Heart right ventricle (tissue), 16 donors: Measurements from ENCODE around the gene TLE1. TPM values are rescaled to one million over a fixed set of nuclear protein-coding genes. Genes with fewer than 3 reads are reported as not detected.

Experiments used
- ATAC-seq, 8 donors: fragments of 200-7000 bp; cut with Tn5 transposase; one replicate each; pipeline ENCODE4 v1.9.1; 2020; ENCODE audit warnings: mild to moderate bottlenecking in 8 of 8, moderate library complexity in 8 of 8, moderate number of reproducible peaks in 1 of 8
- DNase-seq, 2 donors: peaks; one replicate each; pipeline ENCODE4 v3.0.0-alpha.2; 2020
- H3K27ac ChIP-seq, 10 donors: fragments of 200-600 bp; sonication (generic) in 2 of 10; one replicate each; pipeline versions ENCODE4 v1.5.0 to v1.8.0; 2020 to 2022; ENCODE audit warnings: mild to moderate bottlenecking in 3 of 10
- H3K27me3 ChIP-seq, 7 donors: fragments of 200-600 bp; one replicate each; pipeline ENCODE4 v1.8.0; 2021 to 2022; ENCODE audit warnings: mild to moderate bottlenecking in 2 of 7
- H3K36me3 ChIP-seq, 9 donors: fragments of 200-600 bp; sonication (generic) in 1 of 9; one replicate each; pipeline versions ENCODE4 v1.5.0 to v1.8.0; 2020 to 2022; ENCODE audit warnings: mild to moderate bottlenecking in 2 of 9
- H3K4me1 ChIP-seq, 9 donors: fragments of 200-600 bp; sonication (generic) in 1 of 9; one replicate each; pipeline versions ENCODE4 v1.5.0 to v1.8.0; 2020 to 2022; ENCODE audit warnings: mild to moderate bottlenecking in 4 of 9
- H3K4me3 ChIP-seq, 10 donors: fragments of 200-600 bp; sonication (generic) in 2 of 10; one replicate each; pipeline versions ENCODE4 v1.5.0 to v1.8.0; 2020 to 2022; ENCODE audit warnings: mild to moderate bottlenecking in 7 of 10, moderate library complexity in 2 of 10
- H3K9me3 ChIP-seq, 11 donors: fragments of 200-600 bp in 10 of 11; sonication (generic) in 2 of 11; one replicate each; pipeline versions ENCODE4 v1.5.0 to v1.8.0; 2013 to 2022; ENCODE audit warnings: mild to moderate bottlenecking in 2 of 11, control low read depth in 1 of 11, moderate library complexity in 1 of 11
- WGBS, 2 donors: extraction: QIAGEN DNeasy Blood & Tissue Kit; methylation state at CpG; one replicate each; pipeline ENCODE4 v1.1.7; 2013; ENCODE audit warnings: inconsistent platforms in 1 of 2; 5-methylcytosine and 5-hydroxymethylcytosine counted together
- intact Hi-C, 10 donors: fragments of 100-400 bp; cut with DNase I; formaldehyde crosslinking; loops; one replicate each; pipeline versions ENCODE4 v1.11.1 to v1.14.2; 2022
- polyA plus RNA-seq, 2 donors: library from polyadenylated mRNA; stranded (reverse); fragments of 200-250 nt; gene quantifications; one replicate each; pipeline ENCODE4 v1.2.3, GENCODE V29; 2013
- total RNA-seq, 10 donors: library from RNA; stranded (reverse); fragmentation: NEBNext Ultra II Directional in 3 of 10; extraction: Animal tissue kit (Norgen Biotek cat#: 25700) in 3 of 10; gene quantifications; one replicate each; pipeline versions ENCODE4 v1.2.1 to v1.2.4, GENCODE V29; 2021 to 2023
- TF ChIP-seq, protein P1 (sequence below), 9 donors: fragments of 200-600 bp; sonication (generic) in 2 of 9; IDR thresholded peaks; one replicate each; pipeline versions ENCODE4 v1.5.0 to v1.8.0; 2021 to 2022; ENCODE audit warnings: antibody characterized with exemption in 9 of 9, mild to moderate bottlenecking in 5 of 9, moderate library complexity in 1 of 9
- donor health status: Arrhythmogenic right ventricular cardiomyopathy.
- donor health status: ischemic (EF 13 %, LVEDD 7.1; RV severe dilation, severe dysfunction).
- donor health status: healthy with polysubstance abuse.
- donor health status: DM: no; HTN: yes; CAD: no.
- donor health status: DM: no; HTN: no; CAD: no.
- donor health status: ischemic (EF 25% LVEDD 6.9; RV normal size, moderate dysfunction).
- donor health status: ischemic (EF 25% LVEDD 5.7; RV mildly dilated, moderate dysfunction).
- donor health status: healthy.
- donor health status: DM: yes; HTN: yes; CAD: no.
- donor health status: Ischemic cardiomyopathy.
- donor health status: ischemic (EF 35%, LVEDD 5.7; RV mildly dilated, moderate dysfunction).
- donor health status: nonischemic (EF 11% LVEDD 7.7; RV severe dilation, severe dysfunction).
- donor health status: DM: yes; HTN: yes; CAD: no.
- donor health status: PGD.
- donor health status: ischemic (EF 29% LVEDD 5.4; RV normal size, mild dysfunction).
- donor health status: nonischemic (EF 23%, LVEDD 6.1; RV moderate dilation, normal function).

TLE1 gene
- total and polyA plus RNA-seq, 12 donors: 7.9 to 15.2 (median 11.0) TPM

DNA sequence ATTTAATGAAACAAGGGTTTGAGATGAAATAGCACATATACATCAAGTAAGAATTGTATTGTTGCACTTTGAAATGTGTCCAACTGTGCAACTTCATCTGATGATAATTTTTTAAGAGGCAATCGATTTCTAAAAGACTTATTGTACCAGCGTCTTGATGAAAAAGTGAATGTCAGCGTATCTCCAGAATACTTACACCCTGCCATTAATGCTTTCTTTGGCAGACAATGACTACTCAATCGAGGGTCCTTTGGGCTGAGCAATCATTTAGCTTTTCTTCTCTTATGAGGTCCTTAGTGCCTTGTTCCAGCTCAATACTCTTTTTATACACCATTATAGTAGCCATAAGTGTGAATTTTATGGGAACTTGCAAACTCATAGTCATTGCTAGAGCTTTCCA, 4.7 kb downstream of the TLE1 start:
- Histone ChIP-seq H3K9me3 (no peaks in the 10 kb centered on the region), H3K36me3 (peaks cover 0 to 39% (median 0%) of the 10 kb centered on the region in 9 donors), H3K27ac (no peak overlapping the region), H3K27me3 (peaks cover 0 to 22% (median 0%) of the 10 kb centered on the region in 7 donors), H3K4me1 (peaks cover 0 to 60% (median 32%) of the 10 kb centered on the region in 9 donors), H3K4me3 (no peak overlapping the region)
- TF ChIP-seq, protein P1, sequence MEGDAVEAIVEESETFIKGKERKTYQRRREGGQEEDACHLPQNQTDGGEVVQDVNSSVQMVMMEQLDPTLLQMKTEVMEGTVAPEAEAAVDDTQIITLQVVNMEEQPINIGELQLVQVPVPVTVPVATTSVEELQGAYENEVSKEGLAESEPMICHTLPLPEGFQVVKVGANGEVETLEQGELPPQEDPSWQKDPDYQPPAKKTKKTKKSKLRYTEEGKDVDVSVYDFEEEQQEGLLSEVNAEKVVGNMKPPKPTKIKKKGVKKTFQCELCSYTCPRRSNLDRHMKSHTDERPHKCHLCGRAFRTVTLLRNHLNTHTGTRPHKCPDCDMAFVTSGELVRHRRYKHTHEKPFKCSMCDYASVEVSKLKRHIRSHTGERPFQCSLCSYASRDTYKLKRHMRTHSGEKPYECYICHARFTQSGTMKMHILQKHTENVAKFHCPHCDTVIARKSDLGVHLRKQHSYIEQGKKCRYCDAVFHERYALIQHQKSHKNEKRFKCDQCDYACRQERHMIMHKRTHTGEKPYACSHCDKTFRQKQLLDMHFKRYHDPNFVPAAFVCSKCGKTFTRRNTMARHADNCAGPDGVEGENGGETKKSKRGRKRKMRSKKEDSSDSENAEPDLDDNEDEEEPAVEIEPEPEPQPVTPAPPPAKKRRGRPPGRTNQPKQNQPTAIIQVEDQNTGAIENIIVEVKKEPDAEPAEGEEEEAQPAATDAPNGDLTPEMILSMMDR (IDR thresholded peaks at IDR 0.05): no peak
- DNase-seq (no peak), ATAC-seq (no peak)
- intact Hi-C loops: loop anchor here in 9 of 10 donors (5.0 to 10.0 kb wide), 11 partner anchors 62 to 810 kb away; no protein-coding TSS in a partner anchor
- WGBS, 2 donors: 79 to 84% methylated on average over 4 of the region's 4 CpGs

DNA sequence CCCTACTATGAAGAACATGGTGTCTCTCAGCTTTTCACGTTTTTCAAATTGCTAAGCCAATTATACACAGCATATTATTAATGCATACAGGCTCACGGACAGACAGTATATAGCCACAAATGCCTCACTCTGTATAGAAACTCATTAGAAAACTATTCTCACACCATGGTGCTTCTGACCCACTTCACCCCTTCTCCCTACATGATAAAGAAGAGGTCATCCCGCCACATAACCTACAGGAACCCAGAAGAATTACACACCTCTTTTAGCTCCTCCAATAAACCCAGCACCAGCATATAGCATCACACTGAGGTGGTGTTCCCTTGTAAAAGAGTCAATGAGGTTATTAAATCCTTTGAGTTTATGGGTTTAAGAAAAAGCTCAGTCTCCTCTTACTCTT, 5.6 kb downstream of the TLE1 start:
- intact Hi-C loops: loop anchor here in 8 of 10 donors (10.0 kb wide), 7 partner anchors 69 to 811 kb away; no protein-coding TSS in a partner anchor
- peak overlapping the region in 3 of 10 donors; percentile 13 to 21 (median 14) for H3K4me3 ChIP-seq
- H3K9me3 ChIP-seq: no peaks in the 10 kb centered on the region
- ATAC-seq: no peak
- H3K36me3 ChIP-seq: peaks cover 0 to 43% (median 0%) of the 10 kb centered on the region in 9 donors
- no peak for DNase-seq
- TF ChIP-seq, protein P1 (IDR thresholded peaks at IDR 0.05): no peak
- WGBS, 2 donors: 79 to 85% methylated on average over 3 of the region's 3 CpGs
- H3K4me1 ChIP-seq: peaks cover 0 to 63% (median 32%) of the 10 kb centered on the region in 9 donors
- H3K27me3 ChIP-seq: peaks cover 0 to 17% (median 0%) of the 10 kb centered on the region in 7 donors
- no peak overlapping the region for H3K27ac ChIP-seq

DNA sequence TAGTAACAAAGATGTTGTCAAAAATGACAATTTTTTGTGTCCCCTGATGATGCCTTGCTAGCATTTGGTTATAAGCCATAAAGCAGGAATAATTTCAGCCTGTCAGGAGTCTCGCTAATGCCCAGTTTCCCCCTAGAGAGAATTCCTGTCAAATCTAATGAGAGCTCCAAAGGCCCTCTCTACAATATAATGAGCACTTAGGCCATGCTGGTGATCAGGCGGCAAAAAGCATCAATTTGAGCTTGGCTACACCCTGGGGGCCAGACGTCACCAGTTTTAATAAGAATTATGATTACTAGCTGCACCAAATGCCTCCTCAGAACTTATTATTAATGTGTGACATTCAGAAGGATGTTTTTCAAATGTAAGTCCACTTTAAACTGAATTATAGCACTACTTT, 6.1 kb downstream of the TLE1 start:
- intact Hi-C loops: loop anchor here in 8 of 10 donors (10.0 kb wide), 7 partner anchors 68 to 812 kb away; no protein-coding TSS in a partner anchor
- Histone ChIP-seq H3K36me3 (peaks cover 0 to 48% (median 0%) of the 10 kb centered on the region in 9 donors), H3K4me1 (peaks cover 0 to 61% (median 32%) of the 10 kb centered on the region in 9 donors), H3K27ac (peak overlapping the region in 1 of 10 donors; percentile 24), H3K9me3 (no peaks in the 10 kb centered on the region), H3K27me3 (peaks cover 0 to 13% (median 0%) of the 10 kb centered on the region in 7 donors), H3K4me3 (peak overlapping the region in 6 of 10 donors; percentile 3 to 21 (median 14))
- WGBS, 2 donors: 72% methylated on average over 3 of the region's 3 CpGs
- ATAC-seq: no peak
- TF ChIP-seq, protein P1 (IDR thresholded peaks at IDR 0.05): no peak
- no peak for DNase-seq

DNA sequence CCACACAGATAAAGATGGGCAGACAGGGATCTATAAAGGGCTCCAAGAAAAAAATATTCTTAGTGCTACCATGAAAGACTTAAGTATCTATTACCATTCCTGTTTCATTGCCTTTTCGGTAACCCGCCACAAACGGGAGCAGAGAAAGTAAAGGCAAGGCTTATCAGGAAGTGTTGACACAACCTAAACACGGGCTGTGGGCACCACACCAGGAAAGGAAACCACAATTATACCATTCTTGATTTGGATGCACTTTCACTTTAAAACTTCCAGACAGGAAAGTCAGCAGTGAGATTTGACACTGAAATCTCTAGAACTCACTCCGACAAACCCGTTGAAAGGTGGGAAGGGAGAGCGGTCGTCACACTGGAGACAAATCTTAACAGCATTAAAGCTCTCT, 6.5 kb downstream of the TLE1 start:
- H3K4me3 ChIP-seq: peak overlapping the region in 6 of 10 donors; percentile 3 to 21 (median 14)
- TF ChIP-seq, protein P1 (IDR thresholded peaks at IDR 0.05): no peak
- intact Hi-C loops: loop anchor here in 8 of 10 donors (10.0 kb wide), 7 partner anchors 68 to 812 kb away; no protein-coding TSS in a partner anchor
- peaks cover 0 to 52% (median 0%) of the 10 kb centered on the region in 9 donors for H3K36me3 ChIP-seq
- DNase-seq (no peak), ATAC-seq (no peak)
- H3K27me3 ChIP-seq: peaks cover 0 to 8% (median 0%) of the 10 kb centered on the region in 7 donors
- WGBS, 2 donors: 17 to 18% methylated on average over 8 of the region's 8 CpGs
- peaks cover 0 to 61% (median 32%) of the 10 kb centered on the region in 9 donors for H3K4me1 ChIP-seq
- peak overlapping the region in 1 of 10 donors; percentile 24 for H3K27ac ChIP-seq
- H3K9me3 ChIP-seq: no peaks in the 10 kb centered on the region
